Renal cortical epithelial cell (primary cell): ENCODE data around the gene SRSF3. TPM values are rescaled to one million over a fixed set of nuclear protein-coding genes. Genes with fewer than 3 reads are reported as not detected.

Experiments used
- DNase-seq: peaks from one replicate; pipeline ENCODE4 v3.0.0-alpha.2; 2011; ENCODE audit warnings: low read depth
- total RNA-seq: library from RNA; depleted of rRNA; stranded (reverse); fragments of >200 nt; gene quantifications from 2 replicates; pipeline ENCODE4 v1.2.3, GENCODE V29; 2014

Gene SRSF3
- total RNA-seq, 1 donor from 2014 or later = 305 TPM

- DNase-seq = peak; percentile 72
These were observed 29.6 kb downstream of the SRSF3 start for GRCh38 chr6:36623547-36624459.

GRCh38 chr6:36624461-36625157, 30.4 kb downstream of the SRSF3 start:
- DNase-seq = no peak

GRCh38 chr6:36625158-36625919, 31.2 kb downstream of the SRSF3 start:
- peak; percentile 85 for DNase-seq

GRCh38 chr6:36626636-36627035, 32.5 kb downstream of the SRSF3 start:
- DNase-seq = no peak

DNA sequence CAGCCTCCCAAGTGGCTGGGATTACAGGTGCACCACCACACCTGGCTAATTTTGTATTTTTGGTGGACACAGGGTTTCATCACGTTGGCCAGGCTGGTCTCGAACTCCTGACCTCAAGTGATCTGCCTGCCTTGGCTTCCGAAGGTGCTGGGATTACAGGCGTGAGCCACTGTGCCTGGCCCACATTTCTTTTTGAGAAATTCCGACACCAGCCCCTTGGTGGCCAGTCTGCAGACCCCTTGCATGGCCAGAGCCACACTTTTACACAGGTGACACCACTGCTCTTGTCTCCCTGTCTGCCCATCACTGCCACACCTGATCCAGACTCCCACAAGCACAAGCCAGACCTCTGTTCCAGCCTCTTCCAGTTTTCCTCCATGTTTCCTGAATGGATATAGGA, 33.0 kb downstream of the SRSF3 start:
- no peak for DNase-seq

DNA sequence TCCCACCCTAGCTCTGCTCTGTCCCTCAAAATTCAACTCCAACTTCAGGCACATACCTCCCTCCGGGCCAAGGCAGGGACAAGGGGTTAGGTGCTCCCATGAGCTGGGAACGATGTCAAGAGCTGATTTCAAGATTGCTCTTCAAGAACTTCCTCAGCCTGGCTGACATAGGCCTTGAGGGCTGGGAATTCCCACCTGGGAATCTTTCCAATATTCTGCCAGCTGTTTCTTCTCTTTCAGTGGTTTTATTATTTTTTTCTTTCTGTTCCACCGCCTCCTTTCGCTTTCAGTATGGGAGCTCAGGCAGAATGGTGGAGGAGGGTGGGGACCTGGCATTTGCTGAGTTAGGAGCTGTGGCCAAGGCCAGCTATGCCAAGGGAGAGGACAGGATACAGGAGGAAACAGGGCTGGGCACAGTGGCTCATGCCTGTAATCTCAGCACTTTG, 33.7 kb downstream of the SRSF3 start:
- DNase-seq = peak; percentile 84

- DNase-seq = no peak
These were observed 35.6 kb downstream of the SRSF3 start for GRCh38 chr6:36629784-36630183.

GRCh38 chr6:36631326-36632011, 37.3 kb downstream of the SRSF3 start:
- peak; percentile 35 for DNase-seq

- DNase-seq = no peak
These were observed 39.2 kb downstream of the SRSF3 start for GRCh38 chr6:36633370-36633769.

DNA sequence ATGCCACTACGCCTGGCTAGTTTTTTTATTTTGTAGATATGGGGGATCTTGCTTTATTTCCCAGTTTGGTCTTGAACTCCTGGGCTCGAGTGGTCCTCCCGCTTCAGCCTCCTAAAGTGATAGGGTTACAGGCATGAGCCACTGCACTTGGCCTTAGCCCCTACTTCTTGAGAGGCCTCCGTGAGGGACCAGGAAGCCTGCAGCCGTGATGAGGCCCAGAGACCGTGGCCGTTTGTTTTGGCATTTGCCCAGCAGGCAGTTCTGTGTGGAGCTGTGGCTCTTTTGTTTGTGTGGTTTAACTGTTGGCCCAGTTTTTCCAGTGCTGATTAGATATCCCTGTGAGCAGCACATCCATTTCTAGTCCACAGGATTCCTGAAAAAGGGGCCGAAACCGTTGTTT, 39.8 kb downstream of the SRSF3 start:
- DNase-seq = peak; percentile 70

GRCh38 chr6:36634317-36635108, 40.4 kb downstream of the SRSF3 start:
- DNase-seq = no peak

- no peak for DNase-seq
These were observed 42.1 kb downstream of the SRSF3 start for GRCh38 chr6:36636283-36636682.

GRCh38 chr6:36636687-36637418, 42.7 kb downstream of the SRSF3 start:
- no peak for DNase-seq

DNA sequence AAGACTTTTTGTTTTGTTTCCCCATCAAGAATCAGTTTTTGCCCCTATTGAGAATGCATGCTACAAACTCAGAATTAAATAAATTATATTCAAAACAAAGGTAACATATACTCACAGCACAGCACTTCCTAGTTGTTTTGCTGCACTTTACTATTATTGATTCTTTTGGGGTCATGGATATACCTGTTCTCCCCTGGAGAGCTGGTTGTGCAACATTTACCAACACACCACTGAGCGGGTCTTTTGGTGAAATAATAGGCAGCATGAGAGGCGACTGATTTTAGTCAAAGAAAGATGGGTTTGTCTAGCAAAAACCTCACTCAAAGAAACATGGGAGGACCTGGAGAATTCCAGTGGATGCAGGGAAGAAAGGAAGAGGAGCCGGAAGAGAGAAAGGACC, 44.4 kb downstream of the SRSF3 start:
- DNase-seq = no peak

DNA sequence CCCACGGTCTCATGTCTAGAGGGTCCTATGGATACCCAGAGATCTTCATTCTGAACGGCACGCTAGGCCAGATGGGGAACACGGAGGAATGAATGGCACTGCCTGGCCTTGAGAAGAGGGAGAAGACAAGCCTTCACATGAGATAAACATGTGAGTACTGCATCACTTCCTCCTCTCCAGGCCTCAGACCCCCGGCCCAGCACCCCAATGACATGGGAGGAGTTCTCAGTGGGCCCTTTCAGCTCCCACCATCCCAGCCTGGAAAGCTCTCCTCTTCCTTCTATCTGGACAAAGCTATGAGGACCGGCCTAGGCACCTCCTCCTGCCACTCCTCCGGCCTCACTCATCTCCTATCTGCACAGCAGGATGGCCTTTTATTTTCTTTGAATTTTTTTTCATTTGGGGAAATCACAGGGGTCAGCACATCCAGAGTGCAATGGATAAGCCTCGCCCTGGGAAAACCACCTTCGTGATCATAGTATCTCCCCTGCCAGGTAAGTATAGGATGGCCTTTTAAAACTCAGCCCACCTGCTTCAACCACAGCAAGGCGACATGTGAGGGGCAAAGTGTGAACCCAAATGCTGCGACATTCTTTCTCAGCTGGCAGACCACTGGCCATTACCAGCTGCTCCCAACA, 45.1 kb downstream of the SRSF3 start:
- no peak for DNase-seq

DNA sequence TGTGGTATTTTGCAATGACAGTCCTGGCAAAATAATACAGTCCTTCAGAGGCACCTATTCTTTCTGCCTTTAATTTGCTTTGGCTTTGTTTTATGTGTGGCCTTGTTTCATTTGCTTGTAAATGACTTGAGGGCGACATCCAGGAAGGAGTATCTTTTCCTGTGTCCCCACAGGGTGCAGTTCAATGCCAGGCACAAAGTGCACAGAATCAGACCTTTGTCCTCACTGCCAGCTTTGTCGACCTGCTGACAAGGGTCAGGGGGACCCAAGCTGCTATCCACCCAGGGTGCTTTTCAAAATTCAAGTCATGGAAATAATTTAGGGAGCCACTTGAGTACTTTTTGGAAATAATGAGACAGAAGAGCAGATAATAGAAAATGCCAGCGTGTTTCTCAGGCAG, 47.4 kb downstream of the SRSF3 start:
- no peak for DNase-seq

GRCh38 chr6:36642913-36643817, 49.0 kb downstream of the SRSF3 start:
- DNase-seq = peak; percentile 90

DNA sequence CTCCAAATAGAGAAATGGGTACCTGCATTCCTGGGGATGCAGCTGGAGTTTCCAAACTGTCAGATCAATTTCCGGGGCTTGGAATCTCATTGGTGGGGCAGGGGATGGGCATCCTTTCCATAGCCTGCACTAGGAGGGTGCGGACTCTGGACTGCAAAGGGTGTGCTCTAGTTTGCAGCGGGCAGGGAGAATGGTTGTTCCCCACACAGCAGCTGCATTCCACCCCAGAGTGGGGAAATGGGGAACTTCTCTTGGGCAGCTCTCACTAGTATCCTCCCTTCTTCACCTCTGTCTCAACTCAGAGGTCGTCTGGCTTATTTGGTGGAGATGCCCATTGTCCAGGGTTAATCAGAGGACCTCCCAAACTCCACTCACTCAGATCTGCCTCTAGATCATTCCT, 49.8 kb downstream of the SRSF3 start:
- DNase-seq = no peak

DNA sequence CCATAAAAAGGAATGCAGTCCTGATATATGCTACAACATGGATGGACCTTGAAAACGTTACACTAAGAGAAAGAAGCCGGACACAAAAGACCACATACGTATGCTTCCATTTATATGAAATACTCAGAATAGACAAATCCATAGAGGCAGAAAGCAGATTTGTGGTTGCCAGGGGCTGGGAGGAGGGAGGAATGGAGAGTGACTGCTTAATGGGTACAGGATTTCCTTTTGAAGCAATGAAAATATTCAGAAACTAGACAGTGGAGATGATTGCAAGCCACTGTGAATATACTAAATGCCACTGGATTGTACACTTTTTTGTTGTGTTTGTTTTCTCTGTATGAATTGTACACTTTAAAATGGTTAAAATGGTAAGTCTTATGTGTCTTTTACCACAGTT, 54.9 kb downstream of the SRSF3 start:
- no peak for DNase-seq
